ENCODE data around the gene CYTIP.

CYTIP gene

GRCh38 chr2:157443795-157444640 is at the start of gene CYTIP:
Gene CYTIP, minus strand, starts transcription at chr2:157444089. Its CDS starts 69 bp downstream, at chr2:157444020.
- DNase-seq (ENCODE audit: low read depth, low spot score) = no peak

- peak; percentile 16 for DNase-seq (ENCODE audit: low read depth, low spot score)
Observed at GRCh38 chr2:157492189-157492773, 48.4 kb upstream of the CYTIP start.

- no peak for DNase-seq (ENCODE audit: low read depth, low spot score)
Observed at GRCh38 chr2:157489983-157490382, 46.1 kb upstream of the CYTIP start.

- peak; percentile 12 for DNase-seq (ENCODE audit: low read depth, low spot score)
Observed at GRCh38 chr2:157488877-157489276, 45.0 kb upstream of the CYTIP start.

- no peak for DNase-seq (ENCODE audit: low read depth, low spot score)
Observed at GRCh38 chr2:157487747-157488146, 43.9 kb upstream of the CYTIP start.

- DNase-seq (ENCODE audit: low read depth, low spot score) = no peak
Observed at GRCh38 chr2:157487271-157487610, 43.4 kb upstream of the CYTIP start.

- no peak for DNase-seq (ENCODE audit: low read depth, low spot score)
Observed at GRCh38 chr2:157486596-157487270, 42.8 kb upstream of the CYTIP start.

GRCh38 chr2:157480182-157480961 is 36.5 kb upstream of the CYTIP start:
- DNase-seq (ENCODE audit: low read depth, low spot score) = no peak

GRCh38 chr2:157479081-157480027 is 35.5 kb upstream of the CYTIP start:
- DNase-seq (ENCODE audit: low read depth, low spot score) = no peak

- DNase-seq (ENCODE audit: low read depth, low spot score) = no peak
Observed at GRCh38 chr2:157477919-157478318, 34.0 kb upstream of the CYTIP start.

GRCh38 chr2:157476953-157477709 is 33.2 kb upstream of the CYTIP start:
- peak; percentile 34 for DNase-seq (ENCODE audit: low read depth, low spot score)

GRCh38 chr2:157475722-157476390 is 32.0 kb upstream of the CYTIP start:
- DNase-seq (ENCODE audit: low read depth, low spot score) = no peak

- no peak for DNase-seq (ENCODE audit: low read depth, low spot score)
Observed at GRCh38 chr2:157473581-157473980, 29.7 kb upstream of the CYTIP start.

GRCh38 chr2:157471078-157471477 is 27.2 kb upstream of the CYTIP start:
- DNase-seq (ENCODE audit: low read depth, low spot score) = no peak

GRCh38 chr2:157470321-157470720 is 26.4 kb upstream of the CYTIP start:
- DNase-seq (ENCODE audit: low read depth, low spot score) = no peak

GRCh38 chr2:157469726-157470125 is 25.8 kb upstream of the CYTIP start:
- DNase-seq (ENCODE audit: low read depth, low spot score) = no peak

- DNase-seq (ENCODE audit: low read depth, low spot score) = no peak
Observed at GRCh38 chr2:157468931-157469708, 25.2 kb upstream of the CYTIP start.

- DNase-seq (ENCODE audit: low read depth, low spot score) = no peak
Observed at GRCh38 chr2:157466764-157467163, 22.9 kb upstream of the CYTIP start.

GRCh38 chr2:157465554-157465953 is 21.7 kb upstream of the CYTIP start:
- DNase-seq (ENCODE audit: low read depth, low spot score) = no peak
